SW 1271 (cell line): Measurements from ENCODE around the gene SNX9.
"Not testable (repeated sequence)": the region's sequence is repeated elsewhere in the genome, so short reads cannot be mapped to it uniquely, and the experiment has no call there.

Experiments
- DNase-seq, 2 experiments: peaks; one replicate each; lab custom pipeline; 2025; lab: John Stamatoyannopoulos, UW

Gene SNX9

DNA sequence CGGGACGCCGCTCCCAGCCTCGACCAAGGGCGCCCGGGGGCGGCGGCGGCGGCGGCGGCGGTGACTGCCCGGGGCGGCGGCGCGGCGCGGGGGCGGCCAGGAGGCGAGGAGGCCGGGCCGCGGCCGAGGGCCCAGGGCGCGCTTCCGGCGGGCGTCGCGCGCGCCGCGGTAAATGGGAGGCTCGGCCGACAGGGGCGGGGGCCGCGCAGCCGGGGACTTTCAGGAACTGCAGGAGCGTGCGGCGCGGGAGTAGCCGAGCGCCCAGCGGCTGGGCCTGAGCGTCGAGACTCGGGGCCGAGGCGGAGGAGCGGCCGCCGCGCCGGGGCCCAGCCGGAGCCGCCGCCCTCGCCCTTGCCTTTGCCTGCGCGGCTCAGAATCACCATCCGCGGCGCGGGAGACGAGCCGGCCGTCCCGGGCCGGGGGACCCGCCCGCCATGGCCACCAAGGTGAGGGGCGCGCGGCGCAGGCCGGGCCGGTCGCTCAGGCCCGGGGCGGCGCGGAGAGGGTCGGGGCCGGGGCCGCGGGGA is at the start of gene SNX9:
Gene SNX9 (plus strand): TSS at position 246 of the 527 bp plus-strand sequence. CDS start 189 bp downstream, at position 435.
- peak in 1 of 2 experiments; percentile 51 for DNase-seq

DNA sequence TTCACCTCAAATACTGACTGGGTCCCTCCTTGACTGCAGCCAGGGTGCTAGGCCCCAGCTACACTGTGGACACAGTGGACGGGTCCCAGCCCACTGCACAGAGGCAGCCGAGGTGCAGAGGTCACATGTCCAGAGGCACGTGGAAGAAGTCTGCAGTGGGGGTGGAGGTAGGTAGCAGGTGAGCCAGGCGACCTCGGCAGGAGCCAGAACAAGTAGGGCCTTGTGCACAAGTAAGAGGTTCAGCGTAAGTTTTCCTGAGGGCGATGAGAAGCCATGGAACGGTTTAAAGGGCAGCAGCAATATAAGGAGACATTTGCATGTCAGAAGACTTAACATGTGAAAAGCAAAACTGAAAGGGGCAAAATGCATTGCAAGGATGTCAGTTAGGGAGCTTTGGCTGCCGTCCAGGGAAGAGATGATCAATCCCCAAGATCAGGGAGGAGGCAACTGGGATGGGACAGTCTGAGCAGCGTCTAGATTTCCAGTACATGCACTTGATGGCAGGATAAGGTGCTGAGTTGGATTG is 49.7 kb upstream of the SNX9 start:
- no peak for DNase-seq

DNA sequence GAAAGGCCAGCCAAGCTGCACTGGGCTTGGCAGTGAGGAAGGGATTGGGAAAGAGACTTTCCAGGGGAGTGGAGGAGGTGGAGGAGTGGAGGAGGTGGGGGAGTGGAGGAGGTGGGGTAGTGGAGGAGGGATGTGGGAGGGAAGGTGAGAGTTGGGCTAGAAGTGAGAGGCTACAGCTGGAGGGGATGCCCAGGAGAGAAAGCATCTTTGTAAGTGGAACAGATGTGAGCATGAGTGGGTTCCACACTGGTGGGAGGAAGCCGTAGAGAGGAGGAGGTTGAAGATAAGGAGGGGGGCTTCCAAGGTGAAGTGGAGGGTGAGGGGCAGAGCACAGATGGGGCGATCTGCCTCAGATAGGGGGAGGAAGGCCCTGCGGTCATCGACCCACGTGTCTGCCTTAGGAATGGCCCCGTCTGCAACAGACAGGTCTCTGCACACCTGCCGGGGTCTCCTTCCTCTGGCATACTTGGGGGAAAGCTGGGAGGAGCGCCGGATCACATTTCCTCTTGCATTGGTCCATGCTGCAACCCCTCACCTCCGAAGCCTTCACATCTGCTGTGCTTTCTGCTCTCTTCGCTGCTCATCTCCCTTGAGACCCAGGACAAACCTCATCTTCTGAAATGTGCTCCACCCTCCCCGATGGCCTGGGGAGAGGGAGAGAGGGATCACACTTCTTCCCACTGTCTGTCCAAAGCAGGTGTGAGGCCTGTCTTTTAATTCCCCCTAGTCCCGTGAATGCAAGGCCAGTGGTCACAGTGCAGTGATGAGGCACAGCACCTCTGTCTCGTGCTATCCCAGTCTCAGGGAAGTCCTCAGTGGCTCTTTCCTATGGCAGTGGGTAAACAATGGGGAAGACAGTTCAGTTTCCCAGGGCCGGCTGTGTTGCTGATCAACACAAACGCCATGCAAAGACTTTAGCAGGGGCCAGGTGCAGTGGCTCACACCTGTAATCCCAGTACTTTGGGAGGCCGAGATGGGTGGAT is 48.6 kb upstream of the SNX9 start:
- DNase-seq: peak; percentile 15 to 17

DNA sequence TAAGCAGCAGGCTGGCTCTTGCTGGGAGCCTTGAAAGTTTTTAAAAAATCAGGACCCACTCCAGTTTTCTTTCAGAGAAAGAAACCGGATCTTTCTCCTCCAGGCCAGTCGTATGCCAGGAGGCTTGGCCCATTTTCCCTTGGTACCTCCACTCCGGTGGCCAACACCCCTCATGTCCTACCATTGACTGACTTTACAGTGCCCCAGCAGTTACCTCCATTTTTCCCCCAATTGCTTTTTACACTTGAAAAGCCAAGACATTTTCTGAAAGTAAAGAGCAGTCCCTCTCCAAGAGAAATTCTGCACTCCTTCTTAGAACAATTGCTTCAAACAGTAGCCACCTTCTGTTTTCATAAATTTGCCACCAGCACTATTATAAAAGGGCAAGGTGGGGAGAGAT is 47.7 kb upstream of the SNX9 start:
- no peak for DNase-seq

DNA sequence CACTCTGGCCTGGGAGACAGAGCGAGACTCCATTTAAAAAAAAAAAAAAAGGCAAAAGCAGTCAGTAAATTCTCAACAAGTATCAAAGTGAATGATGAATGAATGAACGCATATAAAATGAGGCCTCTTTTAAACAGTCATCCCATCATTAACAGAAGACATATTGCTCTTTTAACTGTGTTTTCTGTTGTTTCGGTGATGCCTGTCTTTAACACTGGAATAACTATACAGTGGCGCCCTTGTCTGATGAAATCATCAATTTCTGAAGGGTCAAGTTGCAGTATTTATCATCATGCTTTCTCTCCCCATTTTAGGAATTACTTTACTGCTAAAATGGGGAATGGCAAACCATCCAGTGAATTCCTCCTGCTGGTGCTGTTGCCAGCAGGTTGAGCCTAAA is 45.7 kb upstream of the SNX9 start:
- DNase-seq: no peak

DNA sequence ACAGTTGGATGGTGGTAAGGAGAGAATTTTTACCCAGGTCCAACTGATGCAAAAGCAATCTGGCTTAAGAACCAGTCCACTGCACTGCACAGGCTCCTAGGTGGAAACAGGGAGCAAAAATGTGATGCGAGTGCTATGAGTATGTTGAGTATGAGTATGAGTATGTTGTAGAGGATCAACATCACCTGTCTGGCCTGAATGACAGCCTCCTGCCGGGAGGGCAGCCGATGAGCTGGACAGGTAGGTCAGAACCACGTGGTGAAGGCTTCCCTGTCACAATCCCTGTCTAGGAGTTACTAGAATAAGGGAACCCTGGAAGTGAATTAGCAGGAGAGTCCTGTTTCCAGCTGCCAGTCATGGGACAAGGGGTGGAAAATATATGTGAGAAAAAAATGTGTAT is 44.3 kb upstream of the SNX9 start:
- no peak for DNase-seq

DNA sequence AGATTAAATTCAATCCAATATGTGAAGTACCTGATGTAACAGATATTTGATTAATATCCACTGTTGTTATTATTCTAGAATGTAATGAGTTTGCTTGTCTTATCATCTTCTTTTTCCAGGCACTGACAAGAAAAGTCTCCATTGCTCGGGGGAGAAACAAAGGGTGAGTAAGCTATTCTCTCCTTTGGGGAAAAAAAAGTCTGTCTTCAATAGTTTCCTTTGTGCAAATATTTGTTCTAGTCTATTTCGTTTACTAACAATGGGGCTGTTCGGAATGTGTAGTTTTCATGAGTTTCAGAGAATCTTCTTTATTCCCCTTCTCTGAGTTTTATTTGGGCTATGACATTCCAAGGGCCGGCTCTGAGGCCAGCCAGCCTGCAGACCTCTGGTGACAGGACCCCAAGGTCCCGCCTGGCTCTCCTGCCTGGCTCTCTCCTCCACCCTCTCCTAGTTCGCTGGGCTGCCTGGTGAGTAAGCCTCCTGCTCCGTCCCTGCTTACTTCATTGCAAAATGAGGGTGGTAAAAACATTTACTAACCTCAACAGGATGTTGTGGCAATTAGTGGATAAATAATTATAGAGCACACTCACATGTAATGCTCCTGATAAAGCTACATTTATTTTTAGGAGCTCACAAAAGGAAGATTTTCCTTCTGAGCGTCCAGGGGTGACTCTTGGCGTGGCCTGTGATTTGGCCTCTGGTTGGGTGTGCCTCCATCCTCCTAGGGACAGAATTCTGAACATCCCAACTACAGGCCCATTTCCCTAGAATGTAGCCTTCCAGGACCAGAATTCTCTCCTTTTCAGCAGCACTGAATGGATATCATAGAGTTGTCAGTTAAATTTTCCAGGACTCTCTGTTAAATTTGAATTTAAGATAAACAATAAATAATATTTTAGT is 43.1 kb upstream of the SNX9 start:
- no peak for DNase-seq

DNA sequence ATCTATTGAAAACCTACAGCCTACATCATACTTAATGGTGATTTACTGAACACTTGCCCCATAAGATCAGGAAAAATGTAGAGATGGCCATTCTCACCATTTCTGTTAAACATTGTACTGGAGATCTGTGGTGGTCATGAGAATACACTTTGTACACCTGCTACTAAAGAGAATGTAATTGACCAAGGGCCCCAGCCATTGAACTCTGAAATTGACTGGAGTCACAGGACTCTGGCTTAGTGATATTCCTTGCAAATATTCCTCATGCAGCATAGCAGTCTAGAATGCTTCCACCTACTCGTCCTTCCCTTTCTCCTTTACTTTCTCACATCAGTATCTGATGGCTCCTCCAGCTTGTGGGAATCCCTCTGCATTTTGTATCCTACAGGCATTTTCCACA is 37.4 kb upstream of the SNX9 start:
- no peak for DNase-seq

DNA sequence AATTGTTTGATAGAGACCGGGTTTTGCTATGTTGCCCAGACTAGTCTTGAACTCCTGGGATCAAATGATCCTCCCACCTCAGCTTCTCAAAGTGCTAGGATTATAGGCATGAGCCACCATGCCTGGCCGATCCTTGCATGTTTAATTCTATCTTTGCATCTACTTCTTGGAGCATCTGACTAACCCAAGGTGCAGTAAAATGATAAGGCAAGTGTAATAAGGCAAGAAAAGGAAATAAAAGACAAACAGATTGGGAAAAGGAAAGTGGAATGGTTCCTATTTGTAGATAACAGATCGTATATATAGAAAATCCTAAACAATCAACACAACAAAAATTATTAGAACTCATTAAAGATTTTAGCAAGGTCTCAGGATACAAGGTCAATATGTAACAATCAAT is 36.8 kb upstream of the SNX9 start:
- DNase-seq: no peak

DNA sequence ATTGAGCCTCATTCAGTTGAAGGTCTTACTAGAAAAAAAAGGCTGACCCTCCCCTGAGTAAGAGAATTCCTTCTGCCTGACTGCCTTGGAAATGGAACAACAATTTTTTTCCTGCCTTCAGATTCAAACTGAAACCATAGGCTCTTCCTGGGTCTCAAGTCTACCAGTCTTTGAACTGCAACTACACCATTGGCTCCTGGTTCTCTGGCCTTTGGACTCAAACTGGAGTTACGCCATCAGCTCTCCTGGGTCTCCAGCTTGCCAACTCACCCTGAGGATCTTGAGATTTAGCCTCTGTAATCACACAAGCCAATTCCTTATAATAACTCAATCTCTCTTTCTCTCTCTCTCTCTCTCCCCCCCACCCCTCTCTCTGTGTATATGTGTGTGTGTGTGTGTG is 36.0 kb upstream of the SNX9 start:
- no peak for DNase-seq

DNA sequence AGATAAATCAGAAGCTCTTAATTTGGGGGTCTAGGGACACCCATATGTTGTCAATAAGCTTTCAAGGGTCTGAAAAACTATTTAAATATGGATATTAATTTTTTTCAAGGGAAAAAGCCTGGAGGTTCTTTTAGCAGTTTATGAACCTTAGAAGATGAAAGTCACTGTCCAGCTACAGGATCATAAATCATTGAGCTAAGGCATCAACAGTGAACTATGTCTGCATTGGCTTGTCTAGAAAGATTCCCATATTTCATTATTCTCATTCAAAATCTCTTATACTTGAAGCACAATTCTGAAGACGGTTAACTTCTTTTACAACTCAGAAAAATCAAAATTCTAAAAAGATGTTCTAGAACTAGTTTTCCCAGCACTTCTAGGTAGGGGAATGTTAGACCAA is 34.9 kb upstream of the SNX9 start:
- no peak for DNase-seq

DNA sequence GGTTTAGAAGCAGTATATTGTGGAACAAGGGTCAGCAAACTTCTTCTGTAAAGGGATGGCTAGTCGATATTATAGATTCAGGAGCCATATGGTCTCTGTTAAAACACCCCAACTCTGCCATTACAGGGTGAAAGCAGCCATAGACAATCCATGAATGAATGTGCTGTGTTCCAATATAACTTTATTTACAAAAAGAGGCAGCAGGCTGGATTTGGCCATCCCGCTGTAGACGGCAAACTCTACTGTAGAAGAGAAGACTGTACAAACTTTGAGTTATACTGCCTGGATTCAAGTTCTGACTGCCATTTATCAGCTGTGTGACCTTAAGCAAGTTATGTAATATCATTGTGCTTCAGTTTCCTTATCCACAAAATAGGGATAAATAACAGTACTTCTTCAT is 33.7 kb upstream of the SNX9 start:
- DNase-seq: no peak

DNA sequence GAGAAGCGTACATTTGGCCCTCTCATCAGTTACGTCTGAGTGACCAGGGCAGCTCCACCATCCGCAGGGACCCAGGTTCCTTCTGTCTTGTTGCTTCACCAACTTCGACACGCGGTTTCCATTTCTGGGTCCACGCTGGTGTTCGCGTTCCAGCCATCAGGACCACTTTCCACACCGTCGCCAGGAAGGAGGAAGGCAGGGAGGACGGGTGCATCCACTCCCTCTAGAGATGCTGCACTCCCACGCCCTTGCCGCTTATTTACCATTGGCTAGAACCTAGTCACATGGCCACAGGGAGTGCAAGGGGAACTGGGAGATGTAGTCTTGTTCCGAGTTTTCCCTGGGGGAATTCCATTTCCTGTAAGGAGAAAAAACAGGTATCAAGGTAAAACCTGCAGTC is 33.2 kb upstream of the SNX9 start:
- DNase-seq: no peak

DNA sequence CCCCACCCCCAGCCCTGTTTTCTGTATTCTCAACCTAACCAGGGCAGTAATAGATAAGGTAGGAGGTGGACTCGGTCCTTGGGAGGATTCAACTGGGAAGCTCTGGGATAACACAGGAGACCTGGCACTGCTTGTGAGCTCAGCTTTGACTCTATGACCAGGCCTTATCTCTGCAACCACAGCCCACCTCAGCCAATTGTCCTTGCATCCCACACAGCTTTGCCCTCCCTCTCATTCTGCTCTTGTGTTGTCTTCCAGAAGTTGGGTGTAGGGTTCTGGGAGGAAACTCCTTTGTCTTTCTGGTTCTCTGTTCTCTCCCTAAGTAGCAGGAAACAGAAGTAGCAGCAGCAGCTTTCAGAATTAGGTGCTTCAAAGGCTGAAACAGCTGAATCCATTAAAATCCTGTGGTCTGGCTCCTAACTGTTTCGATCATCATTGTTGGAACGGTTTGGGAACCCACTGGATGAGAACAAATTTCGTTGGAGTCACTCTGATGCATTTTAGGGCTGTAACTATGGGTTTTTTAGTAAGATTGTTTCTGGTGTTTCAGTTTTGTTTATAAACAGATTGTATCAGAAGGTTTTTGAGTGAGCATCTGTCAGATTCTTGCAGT is 32.4 kb upstream of the SNX9 start:
- DNase-seq: no peak

DNA sequence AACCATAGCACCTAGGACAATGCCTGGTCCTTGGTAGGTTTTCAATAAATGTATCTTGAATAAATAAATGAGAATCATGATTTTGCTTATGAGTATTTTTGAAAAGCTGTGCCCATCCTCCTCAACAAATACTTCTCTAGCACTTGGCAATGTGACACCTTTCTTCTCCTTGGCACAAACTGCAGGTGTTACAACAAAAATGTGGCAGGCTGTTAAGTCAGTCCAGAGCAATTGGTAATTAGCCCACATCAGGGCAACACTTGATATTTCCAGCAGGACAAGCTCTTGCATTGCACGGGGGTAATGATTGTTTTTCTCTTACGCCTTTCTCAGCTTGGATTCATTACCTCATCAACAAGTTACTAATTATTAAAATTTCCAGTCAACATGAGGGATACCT is 31.6 kb upstream of the SNX9 start:
- DNase-seq: no peak

DNA sequence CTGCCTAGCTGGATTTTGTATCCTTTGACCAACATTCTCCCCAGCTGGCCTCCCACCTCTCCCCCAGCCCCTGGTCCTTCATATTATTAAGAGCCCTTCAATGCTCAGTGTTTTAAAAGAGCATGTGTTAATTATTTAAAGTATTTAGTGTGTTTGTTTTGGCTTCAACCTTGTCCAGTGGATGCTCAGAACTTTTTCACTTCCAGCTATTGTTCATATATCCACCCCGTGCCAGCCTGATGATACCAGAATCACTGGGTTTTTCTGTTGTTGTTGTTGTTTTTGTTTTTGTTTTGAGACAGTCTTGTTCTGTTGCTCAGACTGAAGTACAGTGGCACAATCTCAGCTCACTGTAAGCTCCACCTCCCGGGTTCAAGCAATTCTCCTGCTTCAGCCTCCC is 30.4 kb upstream of the SNX9 start:
- DNase-seq: no peak

DNA sequence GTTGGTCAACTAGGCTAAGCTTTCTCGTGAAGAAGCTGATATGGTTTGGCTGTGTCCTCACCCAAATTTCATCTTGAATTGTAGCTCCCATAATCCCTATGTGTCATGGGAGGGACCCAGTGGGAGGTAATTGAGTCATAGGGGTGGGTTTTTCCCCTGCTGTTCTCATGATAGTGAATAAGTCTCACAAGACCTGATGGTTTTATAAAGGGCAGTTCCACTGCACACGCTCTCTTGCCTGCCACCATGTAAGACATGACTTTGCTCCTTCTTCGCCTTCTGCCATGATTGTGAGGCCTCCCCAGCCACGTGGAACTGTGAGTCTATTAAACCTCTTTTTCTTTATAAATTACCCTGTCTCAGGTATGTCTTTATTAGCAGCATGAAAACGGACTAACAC is 29.0 kb upstream of the SNX9 start:
- not testable (repeated sequence) for DNase-seq

DNA sequence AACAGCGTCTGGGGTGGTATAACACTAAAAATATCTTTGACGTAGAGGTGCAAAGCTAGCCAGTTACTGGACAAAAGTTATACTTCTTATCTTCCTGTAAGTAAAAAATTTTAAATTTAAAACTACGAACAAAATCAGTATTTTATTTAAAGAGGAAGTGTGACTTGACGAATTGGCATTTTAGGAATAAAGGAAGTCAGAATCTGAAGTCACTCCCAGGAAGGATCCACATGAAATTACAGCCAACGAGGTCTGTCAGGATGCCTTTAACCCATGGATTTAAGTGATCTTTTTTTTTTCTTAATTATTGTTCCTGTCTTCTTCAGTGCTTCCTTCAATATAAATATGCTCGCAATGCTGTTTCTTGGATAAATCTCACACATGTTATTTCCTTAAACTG is 27.2 kb upstream of the SNX9 start:
- DNase-seq: no peak

DNA sequence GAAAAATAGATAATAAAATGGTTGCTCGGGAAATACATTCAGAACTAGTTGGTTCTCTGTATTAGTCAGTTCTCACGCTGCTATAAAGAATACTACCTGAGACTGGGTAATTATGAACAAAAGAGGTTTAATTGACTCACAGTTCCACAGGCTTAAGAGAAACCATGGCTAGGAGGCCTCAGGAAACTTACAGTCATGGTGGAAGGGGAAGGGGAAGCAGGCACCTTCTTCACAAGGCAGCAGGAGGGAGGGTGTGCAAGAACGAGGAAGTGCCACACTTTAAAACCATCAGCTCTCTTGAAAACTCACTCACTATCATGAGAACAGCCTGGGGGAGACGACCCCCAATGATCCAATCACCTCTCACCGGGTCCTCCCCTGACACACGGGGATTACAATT is 24.2 kb upstream of the SNX9 start:
- no peak for DNase-seq

DNA sequence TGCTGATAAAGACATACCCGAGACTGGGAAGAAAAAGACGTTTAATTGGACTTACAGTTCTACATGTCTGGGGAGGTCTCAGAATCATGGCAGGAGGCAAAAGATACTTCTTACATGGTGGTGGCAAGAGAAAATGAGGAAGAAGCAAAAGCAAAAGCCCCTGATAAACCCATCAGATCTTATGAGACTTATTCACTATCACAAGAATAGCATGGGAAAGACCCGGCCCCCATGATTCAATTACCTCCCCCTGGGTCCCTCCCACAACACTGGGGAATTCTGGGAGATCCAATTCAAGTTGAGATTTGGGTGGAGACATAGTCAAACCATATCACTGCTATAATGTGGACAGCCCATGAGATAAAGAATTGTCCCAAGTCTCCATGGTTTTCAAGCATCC is 23.5 kb upstream of the SNX9 start:
- not testable (repeated sequence) for DNase-seq

DNA sequence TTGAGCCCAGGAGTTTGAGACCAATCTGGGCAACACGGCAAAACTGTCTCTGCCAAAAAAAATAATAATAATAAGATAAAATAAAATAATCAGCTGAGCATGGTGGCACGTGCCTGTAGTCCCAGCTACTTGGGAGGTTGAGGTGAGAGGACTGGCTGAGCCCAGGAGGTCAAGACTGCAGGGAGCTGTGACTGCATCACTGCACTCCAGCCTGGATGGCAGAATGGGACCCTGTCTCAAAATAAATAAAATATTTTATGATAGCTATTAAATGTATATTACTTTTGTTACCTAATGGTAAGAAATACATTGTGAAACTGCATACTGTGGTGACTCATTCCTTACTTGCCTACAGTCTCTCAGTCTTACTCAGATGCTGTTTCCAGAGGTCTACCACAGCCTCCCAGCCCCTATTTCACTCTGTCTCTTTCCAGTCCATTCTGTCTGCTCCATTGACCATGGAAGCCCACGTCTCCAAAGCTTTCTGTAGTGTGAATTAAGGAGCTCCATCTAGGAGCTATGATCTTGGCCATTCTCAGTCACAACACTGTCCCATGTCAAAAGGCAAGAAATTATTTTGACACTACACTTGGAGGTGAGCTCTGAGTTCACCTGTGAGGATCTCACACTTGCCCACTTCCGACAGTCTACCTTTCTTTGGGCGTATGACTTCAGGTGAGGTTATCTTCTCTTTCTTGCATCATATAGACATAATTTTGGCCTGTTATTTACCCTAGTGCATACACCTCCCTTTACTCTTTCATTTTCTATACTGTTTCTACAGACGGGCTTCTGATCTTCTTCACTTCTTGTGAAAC is 22.4 kb upstream of the SNX9 start:
- DNase-seq: no peak
